ENCODE measurements around the gene NF2. TPM values are rescaled to one million over a fixed set of nuclear protein-coding genes. Genes with fewer than 3 reads are reported as not detected.

The NF2 gene
- total RNA-seq, 1 donor from 2014 or later, result 35.4 TPM

DNA sequence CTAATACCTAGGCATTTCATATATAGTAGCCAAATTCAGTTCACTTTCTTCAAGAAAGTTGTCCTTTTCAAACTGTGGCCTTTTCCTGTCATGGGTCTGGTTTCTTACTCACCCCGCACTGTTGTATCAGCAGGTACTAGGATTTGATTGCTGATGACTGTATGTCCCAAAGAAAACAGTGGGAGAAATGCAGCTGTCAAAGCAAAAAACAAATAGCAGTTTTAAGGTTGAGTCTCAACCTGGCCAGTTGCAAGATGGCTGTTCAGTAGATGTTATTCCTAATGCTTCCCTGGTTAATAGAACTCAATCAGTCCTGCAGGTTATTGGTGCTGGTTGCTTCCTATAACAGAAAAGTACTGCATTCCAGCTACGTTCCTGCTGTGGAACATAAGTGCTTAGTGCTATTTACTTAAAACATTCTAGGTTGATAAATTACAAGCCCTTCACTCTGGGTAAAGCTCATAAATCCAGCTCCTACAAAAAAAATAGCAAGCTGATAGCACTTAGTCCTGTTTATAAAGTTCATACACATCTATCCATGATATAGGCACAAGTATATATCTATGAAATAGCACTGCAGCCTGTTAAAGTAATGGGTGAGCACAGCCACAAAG, 26.6 kb downstream of the NF2 start:
- Mint-ChIP-seq H3K36me3 (ENCODE audit: unreplicated experiment) (no peaks in the 10 kb centered on the region), H3K27ac (ENCODE audit: unreplicated experiment) (no peak overlapping the region), H3K4me1 (ENCODE audit: low read depth, unreplicated experiment) (no peaks in the 10 kb centered on the region), H3K4me3 (ENCODE audit: unreplicated experiment) (no peak overlapping the region), H3K9me3 (ENCODE audit: unreplicated experiment) (peaks cover 1% of the 10 kb centered on the region), H3K27me3 (ENCODE audit: unreplicated experiment) (no peaks in the 10 kb centered on the region)
- TF ChIP-seq, protein P1, sequence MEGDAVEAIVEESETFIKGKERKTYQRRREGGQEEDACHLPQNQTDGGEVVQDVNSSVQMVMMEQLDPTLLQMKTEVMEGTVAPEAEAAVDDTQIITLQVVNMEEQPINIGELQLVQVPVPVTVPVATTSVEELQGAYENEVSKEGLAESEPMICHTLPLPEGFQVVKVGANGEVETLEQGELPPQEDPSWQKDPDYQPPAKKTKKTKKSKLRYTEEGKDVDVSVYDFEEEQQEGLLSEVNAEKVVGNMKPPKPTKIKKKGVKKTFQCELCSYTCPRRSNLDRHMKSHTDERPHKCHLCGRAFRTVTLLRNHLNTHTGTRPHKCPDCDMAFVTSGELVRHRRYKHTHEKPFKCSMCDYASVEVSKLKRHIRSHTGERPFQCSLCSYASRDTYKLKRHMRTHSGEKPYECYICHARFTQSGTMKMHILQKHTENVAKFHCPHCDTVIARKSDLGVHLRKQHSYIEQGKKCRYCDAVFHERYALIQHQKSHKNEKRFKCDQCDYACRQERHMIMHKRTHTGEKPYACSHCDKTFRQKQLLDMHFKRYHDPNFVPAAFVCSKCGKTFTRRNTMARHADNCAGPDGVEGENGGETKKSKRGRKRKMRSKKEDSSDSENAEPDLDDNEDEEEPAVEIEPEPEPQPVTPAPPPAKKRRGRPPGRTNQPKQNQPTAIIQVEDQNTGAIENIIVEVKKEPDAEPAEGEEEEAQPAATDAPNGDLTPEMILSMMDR (IDR thresholded peaks at IDR 0.05; ENCODE audit: partially characterized antibody, unreplicated experiment), result no peak
- DNase-seq, result no peak

DNA sequence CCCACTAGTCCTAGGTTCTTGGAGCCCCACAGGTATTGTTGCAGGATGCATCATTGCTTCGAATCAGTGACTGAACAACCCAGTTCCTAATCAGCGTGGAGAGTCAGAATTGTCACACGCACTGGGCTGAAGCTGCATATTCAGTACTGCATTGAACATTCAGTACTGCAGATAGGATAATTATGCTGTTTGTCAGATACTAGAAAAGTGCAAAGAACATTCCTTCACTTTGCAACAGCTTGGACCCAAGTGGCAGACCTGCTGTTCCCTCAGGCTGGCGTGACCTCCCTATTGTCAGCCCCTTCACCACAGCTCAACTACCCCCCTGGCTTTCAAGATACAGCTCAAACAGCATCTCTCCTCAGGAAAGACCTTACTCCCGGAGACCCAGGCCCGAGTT, 27.6 kb downstream of the NF2 start:
- H3K36me3 Mint-ChIP-seq (ENCODE audit: unreplicated experiment), result no peaks in the 10 kb centered on the region
- no peaks in the 10 kb centered on the region for H3K4me1 Mint-ChIP-seq (ENCODE audit: low read depth, unreplicated experiment)
- no peak for DNase-seq
- no peak overlapping the region for H3K4me3 Mint-ChIP-seq (ENCODE audit: unreplicated experiment)
- TF ChIP-seq, protein P1 (IDR thresholded peaks at IDR 0.05; ENCODE audit: partially characterized antibody, unreplicated experiment), result no peak
- H3K27ac Mint-ChIP-seq (ENCODE audit: unreplicated experiment), result no peak overlapping the region
- no peaks in the 10 kb centered on the region for H3K27me3 Mint-ChIP-seq (ENCODE audit: unreplicated experiment)
- H3K9me3 Mint-ChIP-seq (ENCODE audit: unreplicated experiment), result no peaks in the 10 kb centered on the region

DNA sequence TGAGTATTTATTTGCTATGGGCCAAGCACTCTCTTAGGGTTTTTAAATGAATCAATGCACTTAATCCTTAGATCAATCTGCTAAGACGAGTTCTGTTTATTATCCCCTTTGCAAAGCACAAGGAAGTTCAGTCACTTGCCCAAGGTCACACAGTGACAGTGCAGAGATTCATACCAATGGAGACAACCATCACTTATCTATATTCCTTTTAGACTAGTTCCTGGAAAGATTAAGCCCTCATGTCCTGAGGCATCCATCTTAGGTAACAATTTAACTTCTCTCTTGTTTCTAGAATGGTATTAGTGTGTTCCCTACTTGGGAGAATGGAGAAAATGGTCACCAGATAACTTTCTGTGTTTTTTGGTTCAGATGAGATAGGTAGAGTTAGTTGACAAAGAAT, 28.3 kb downstream of the NF2 start:
- H3K27ac Mint-ChIP-seq (ENCODE audit: unreplicated experiment), result no peak overlapping the region
- peaks cover 2% of the 10 kb centered on the region for H3K4me1 Mint-ChIP-seq (ENCODE audit: low read depth, unreplicated experiment)
- no peak for DNase-seq

DNA sequence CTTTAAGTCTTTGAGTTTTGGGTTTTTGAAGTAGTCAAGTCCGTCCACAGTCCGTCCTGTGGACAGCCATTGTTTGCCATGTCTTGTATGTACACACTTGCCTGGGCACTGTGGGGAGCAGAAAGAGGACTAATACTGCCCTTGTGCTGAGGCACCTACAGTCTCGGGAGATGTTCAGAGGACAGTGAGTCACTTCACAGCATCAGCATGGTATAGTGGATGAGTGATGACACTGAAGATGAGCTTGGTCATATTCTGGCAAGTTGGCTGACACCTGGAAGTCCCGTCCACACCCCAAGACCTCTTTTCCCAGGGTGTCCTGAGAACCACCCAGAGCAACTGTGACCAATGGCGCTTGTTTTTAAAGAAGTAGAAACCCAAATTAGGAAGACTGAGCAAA, 29.2 kb downstream of the NF2 start:
- H3K27me3 Mint-ChIP-seq (ENCODE audit: unreplicated experiment), result peaks cover 1% of the 10 kb centered on the region
- H3K4me1 Mint-ChIP-seq (ENCODE audit: low read depth, unreplicated experiment), result peaks cover 11% of the 10 kb centered on the region
- TF ChIP-seq, protein P1 (IDR thresholded peaks at IDR 0.05; ENCODE audit: partially characterized antibody, unreplicated experiment), result no peak
- no peak overlapping the region for H3K4me3 Mint-ChIP-seq (ENCODE audit: unreplicated experiment)
- peaks cover 2% of the 10 kb centered on the region for H3K36me3 Mint-ChIP-seq (ENCODE audit: unreplicated experiment)
- peaks cover 3% of the 10 kb centered on the region for H3K9me3 Mint-ChIP-seq (ENCODE audit: unreplicated experiment)
- no peak for DNase-seq
- H3K27ac Mint-ChIP-seq (ENCODE audit: unreplicated experiment), result no peak overlapping the region

More for the DNA sequence above, 28.3 kb downstream of the NF2 start:
- Mint-ChIP-seq H3K9me3 (ENCODE audit: unreplicated experiment) (no peaks in the 10 kb centered on the region), H3K4me3 (ENCODE audit: unreplicated experiment) (no peak overlapping the region), H3K27me3 (ENCODE audit: unreplicated experiment) (no peaks in the 10 kb centered on the region), H3K36me3 (ENCODE audit: unreplicated experiment) (no peaks in the 10 kb centered on the region)
- TF ChIP-seq, protein P1 (IDR thresholded peaks at IDR 0.05; ENCODE audit: partially characterized antibody, unreplicated experiment), result no peak

DNA sequence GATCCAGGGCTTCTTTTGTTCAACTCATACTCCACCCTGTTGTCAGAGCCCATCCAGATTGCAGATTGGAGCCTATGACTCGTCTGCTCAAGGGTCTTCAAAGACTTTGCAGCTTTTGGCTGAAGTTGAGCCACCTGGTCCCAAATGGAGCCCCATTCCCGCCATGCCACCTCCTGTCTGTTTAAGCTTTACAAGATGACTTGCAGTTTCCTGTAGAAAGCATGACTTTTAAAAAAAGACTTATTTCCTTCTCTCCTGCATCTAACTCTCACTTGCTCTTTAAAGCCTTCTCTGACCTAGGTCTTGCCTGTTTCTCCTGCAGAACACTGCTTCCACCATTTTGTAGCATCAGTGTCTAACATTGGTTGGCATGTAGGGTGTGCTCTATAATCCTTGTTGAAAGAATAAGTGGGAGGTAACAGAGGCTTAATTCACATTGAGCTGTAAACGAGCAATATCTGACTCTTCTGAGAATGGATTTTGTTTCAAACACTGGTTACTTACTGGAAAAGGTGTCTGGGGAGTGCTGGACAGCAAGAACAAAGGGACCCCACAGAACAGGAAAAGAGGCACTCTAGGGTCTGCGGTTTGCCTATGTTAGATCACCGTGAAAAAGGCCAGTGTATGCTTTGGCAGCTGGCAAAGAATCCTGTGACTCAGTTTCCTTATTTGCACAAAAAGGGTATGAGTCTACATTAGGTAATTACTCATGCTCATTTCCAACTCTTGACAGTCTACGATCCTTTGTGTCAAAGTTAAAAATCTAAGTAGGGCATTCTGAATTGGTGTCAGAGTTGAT, 30.3 kb downstream of the NF2 start:
- TF ChIP-seq, protein P1 (IDR thresholded peaks at IDR 0.05; ENCODE audit: partially characterized antibody, unreplicated experiment), result no peak
- peaks cover 16% of the 10 kb centered on the region for H3K4me1 Mint-ChIP-seq (ENCODE audit: low read depth, unreplicated experiment)
- H3K9me3 Mint-ChIP-seq (ENCODE audit: unreplicated experiment), result peaks cover 6% of the 10 kb centered on the region
- no peak overlapping the region for H3K4me3 Mint-ChIP-seq (ENCODE audit: unreplicated experiment)
- peaks cover 6% of the 10 kb centered on the region for H3K27me3 Mint-ChIP-seq (ENCODE audit: unreplicated experiment)
- no peak for DNase-seq
- H3K36me3 Mint-ChIP-seq (ENCODE audit: unreplicated experiment), result peaks cover 6% of the 10 kb centered on the region
- no peak overlapping the region for H3K27ac Mint-ChIP-seq (ENCODE audit: unreplicated experiment)

Data from glutamatergic neuron (in vitro differentiated cells).